LHCN-M2 (cell line): Measurements from ENCODE around the gene APBB3. TPM values are rescaled to one million over a fixed set of nuclear protein-coding genes. Genes with fewer than 3 reads are reported as not detected.

Experiments
- total RNA-seq: library from RNA; depleted of rRNA; stranded (reverse); fragments of >200 nt; gene quantifications from 2 replicates; pipeline ENCODE4 v1.2.3, GENCODE V29; 2014; rRNA removed

The APBB3 gene
- total RNA-seq, 1 experiment from 2014 or later, result 19.4 TPM

Other genes starting within 250 kb of the APBB3 start
- gene HBEGF, start 218.0 kb downstream of the APBB3 start, total RNA-seq, result 1.8 and 1.9 TPM in 2 replicates
- not detected in 2 replicates for gene SLC4A9, start 204.4 kb downstream of the APBB3 start, total RNA-seq
- 35.7 and 37.2 TPM in 2 replicates for gene ANKHD1, start 162.8 kb downstream of the APBB3 start, total RNA-seq
- gene EIF4EBP3, start 16.9 kb downstream of the APBB3 start, total RNA-seq, result 1.6 TPM in 1 of 2 replicates, not detected in the other
- gene SRA1, start 7.1 kb downstream of the APBB3 start, total RNA-seq, result 44.2 and 47.4 TPM in 2 replicates
- gene SLC35A4, start 230 bp upstream of the APBB3 start, total RNA-seq, result 51.0 and 56.2 TPM in 2 replicates
- 0.96 and 1.1 TPM in 2 replicates for gene CD14, start 68.6 kb upstream of the APBB3 start, total RNA-seq
- 42.8 and 43.0 TPM in 2 replicates for gene TMCO6, start 74.9 kb upstream of the APBB3 start, total RNA-seq
- 44.0 and 48.5 TPM in 2 replicates for gene NDUFA2, start 83.0 kb upstream of the APBB3 start, total RNA-seq
- gene IK, start 83.2 kb upstream of the APBB3 start, total RNA-seq, result 96.8 and 111 TPM in 2 replicates
- gene WDR55, start 100.3 kb upstream of the APBB3 start, total RNA-seq, result 27.1 and 28.9 TPM in 2 replicates
- gene DND1, start 109.0 kb upstream of the APBB3 start, total RNA-seq, result 0.52 and 1.3 TPM in 2 replicates
- gene HARS1, start 126.8 kb upstream of the APBB3 start, total RNA-seq, result 98.9 and 103 TPM in 2 replicates
- 39.2 and 41.6 TPM in 2 replicates for gene HARS2, start 126.9 kb upstream of the APBB3 start, total RNA-seq
- 45.2 and 45.7 TPM in 2 replicates for gene ZMAT2, start 135.8 kb upstream of the APBB3 start, total RNA-seq
- 0.06 TPM in 2 replicates for gene PCDHA1, start 221.5 kb upstream of the APBB3 start, total RNA-seq
- gene PCDHA2, start 230.3 kb upstream of the APBB3 start, total RNA-seq, result not detected in 2 replicates
- under 0.01 and 0.06 TPM in 2 replicates for gene PCDHA3, start 236.5 kb upstream of the APBB3 start, total RNA-seq
- 0.26 and 0.40 TPM in 2 replicates for gene PCDHA4, start 242.5 kb upstream of the APBB3 start, total RNA-seq